ENCODE results near the gene CLEC4A.

CLEC4A gene

GRCh38 chr12:8123124-8123912 lies at the start of gene CLEC4A:
CLEC4A (plus strand) TSS chr12:8123617; CDS start chr12:8123879, 262 bp downstream.
- no peaks in the 10 kb centered on the region for H3K9me3 ChIP-seq
- H3K27ac ChIP-seq = no peak within 1 kb of the TSS
- H3K36me3 ChIP-seq = peaks cover 0 to 11% (median 9%) of the 10 kb centered on the region in 3 donors
- H3K4me3 ChIP-seq = no peak within 1 kb of the TSS
- no peaks in the 10 kb centered on the region for H3K27me3 ChIP-seq
- no peak for DNase-seq
- no peaks in the 10 kb centered on the region for H3K4me1 ChIP-seq
- no peak for TF ChIP-seq CTCF (IDR thresholded peaks at IDR 0.05)
- intact Hi-C loops (cut with DNase I; ENCODE audit: low total_unique reads) = no loop called here

- intact Hi-C loops (cut with DNase I; ENCODE audit: low total_unique reads) = no loop called here
- DNase-seq = no peak
- H3K27ac ChIP-seq = no peak overlapping the region
- H3K27me3 ChIP-seq = no peaks in the 10 kb centered on the region
- no peak overlapping the region for H3K4me3 ChIP-seq
- TF ChIP-seq CTCF (IDR thresholded peaks at IDR 0.05) = no peak
- no peaks in the 10 kb centered on the region for H3K36me3 ChIP-seq
- no peaks in the 10 kb centered on the region for H3K9me3 ChIP-seq
- peaks cover 0 to 9% (median 0%) of the 10 kb centered on the region in 4 donors for H3K4me1 ChIP-seq
Observed at GRCh38 chr12:8075935-8076334, 47.5 kb upstream of the CLEC4A start.

DNA sequence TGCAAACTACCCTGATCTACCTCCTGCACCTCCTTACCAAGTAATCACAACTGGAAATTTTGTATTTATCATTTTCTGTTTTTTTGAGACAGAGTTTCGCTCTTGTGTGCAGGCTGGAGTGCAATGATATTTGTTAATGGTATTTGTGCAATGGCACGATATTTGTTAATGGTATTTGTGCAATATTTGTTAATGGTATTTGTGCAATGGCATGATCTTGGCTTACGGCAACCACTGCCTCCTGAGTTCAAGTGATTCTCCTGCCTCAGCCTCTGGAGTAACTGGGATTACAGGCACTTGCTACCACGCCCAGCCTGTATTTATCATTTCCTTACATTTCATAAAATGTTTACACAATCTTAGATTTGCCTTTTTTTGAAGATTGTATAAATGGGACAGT lies 47.1 kb upstream of the CLEC4A start:
- no peak for TF ChIP-seq CTCF (IDR thresholded peaks at IDR 0.05)
- no peaks in the 10 kb centered on the region for H3K27me3 ChIP-seq
- intact Hi-C loops (cut with DNase I; ENCODE audit: low total_unique reads) = no loop called here
- H3K9me3 ChIP-seq = no peaks in the 10 kb centered on the region
- no peak overlapping the region for H3K27ac ChIP-seq
- H3K4me1 ChIP-seq = peaks cover 0 to 13% (median 2%) of the 10 kb centered on the region in 4 donors
- H3K36me3 ChIP-seq = no peaks in the 10 kb centered on the region
- no peak for DNase-seq
- no peak overlapping the region for H3K4me3 ChIP-seq

- Histone ChIP-seq H3K4me3 (no peak overlapping the region), H3K27me3 (no peaks in the 10 kb centered on the region), H3K9me3 (no peaks in the 10 kb centered on the region), H3K36me3 (no peaks in the 10 kb centered on the region), H3K27ac (no peak overlapping the region), H3K4me1 (peaks cover 0 to 13% (median 2%) of the 10 kb centered on the region in 4 donors)
- DNase-seq = no peak
- TF ChIP-seq CTCF (IDR thresholded peaks at IDR 0.05) = no peak
- intact Hi-C loops (cut with DNase I; ENCODE audit: low total_unique reads) = no loop called here
Observed at GRCh38 chr12:8077207-8077606, 46.2 kb upstream of the CLEC4A start.

DNA sequence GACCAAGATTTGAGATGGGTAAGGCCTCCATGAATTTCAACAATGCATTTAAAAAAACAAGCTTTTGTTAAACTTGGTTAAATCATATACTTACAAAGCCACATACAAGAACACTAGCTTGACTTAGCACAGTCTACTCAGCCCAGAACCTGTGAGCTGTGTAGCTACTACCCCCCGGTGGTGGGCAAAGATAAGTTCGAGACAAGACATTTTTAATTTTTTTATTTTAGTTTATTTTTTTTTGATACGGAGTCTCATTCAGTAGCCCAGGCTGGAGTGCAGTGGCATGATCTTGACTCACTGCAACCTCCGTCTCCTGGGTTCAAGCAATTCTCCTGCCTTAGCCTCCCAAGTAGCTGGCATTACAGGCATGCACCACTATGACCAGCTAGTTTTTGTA lies 45.0 kb upstream of the CLEC4A start:
- H3K27me3 ChIP-seq = no peaks in the 10 kb centered on the region
- H3K9me3 ChIP-seq = no peaks in the 10 kb centered on the region
- no peak for DNase-seq
- no peak overlapping the region for H3K4me3 ChIP-seq
- intact Hi-C loops (cut with DNase I; ENCODE audit: low total_unique reads) = no loop called here
- no peak overlapping the region for H3K27ac ChIP-seq
- peak in 1 of 2 experiments; percentile 25 for TF ChIP-seq CTCF (IDR thresholded peaks at IDR 0.05)
- H3K36me3 ChIP-seq = no peaks in the 10 kb centered on the region
- peaks cover 0 to 20% (median 6%) of the 10 kb centered on the region in 4 donors for H3K4me1 ChIP-seq
